HG02870 (cell line): Measurements from ENCODE around the gene WIPF3.
"Not testable (repeated sequence)": the region's sequence is repeated elsewhere in the genome, so short reads cannot be mapped to it uniquely, and the experiment has no call there.

Experiments
- ATAC-seq: cut with Tn5 transposase; IDR thresholded peaks from one replicate; pipeline ENCODE4 v1.9.1; 2021; ENCODE audit warnings: mild to moderate bottlenecking, moderate library complexity; ENCODE audit not compliant: unreplicated experiment

The WIPF3 gene

GRCh38 chr7:29877196-29877595 is 70.9 kb downstream of the WIPF3 start:
- ATAC-seq = no peak

- ATAC-seq = no peak
Observed at GRCh38 chr7:29878081-29878688, 71.9 kb downstream of the WIPF3 start.

- no peak for ATAC-seq
Observed at GRCh38 chr7:29879609-29880008, 73.3 kb downstream of the WIPF3 start.

- ATAC-seq = no peak
Observed at GRCh38 chr7:29881724-29882123, 75.4 kb downstream of the WIPF3 start.

- no peak for ATAC-seq
Observed at GRCh38 chr7:29882481-29882880, 76.2 kb downstream of the WIPF3 start.

GRCh38 chr7:29883462-29884398 is 77.4 kb downstream of the WIPF3 start:
- no peak for ATAC-seq

GRCh38 chr7:29884399-29885272 is 78.3 kb downstream of the WIPF3 start:
- no peak for ATAC-seq

- ATAC-seq = no peak
Observed at GRCh38 chr7:29885626-29886025, 79.3 kb downstream of the WIPF3 start.

GRCh38 chr7:29886827-29887226 is 80.5 kb downstream of the WIPF3 start:
- ATAC-seq = no peak

- ATAC-seq = no peak
Observed at GRCh38 chr7:29888006-29888405, 81.7 kb downstream of the WIPF3 start.

GRCh38 chr7:29889288-29889687 is 83.0 kb downstream of the WIPF3 start:
- ATAC-seq = no peak

- no peak for ATAC-seq
Observed at GRCh38 chr7:29890251-29890650, 83.9 kb downstream of the WIPF3 start.

- not testable (repeated sequence) for ATAC-seq
Observed at GRCh38 chr7:29890786-29891185, 84.5 kb downstream of the WIPF3 start.

- no peak for ATAC-seq
Observed at GRCh38 chr7:29891766-29892165, 85.5 kb downstream of the WIPF3 start.

- ATAC-seq = no peak
Observed at GRCh38 chr7:29892231-29892630, 85.9 kb downstream of the WIPF3 start.

GRCh38 chr7:29893351-29893965 is 87.2 kb downstream of the WIPF3 start:
- ATAC-seq = no peak

GRCh38 chr7:29894256-29894655 is 87.9 kb downstream of the WIPF3 start:
- ATAC-seq = no peak

- ATAC-seq = no peak
Observed at GRCh38 chr7:29895559-29895958, 89.3 kb downstream of the WIPF3 start.

GRCh38 chr7:29896685-29897411 is 90.5 kb downstream of the WIPF3 start:
- no peak for ATAC-seq

GRCh38 chr7:29898301-29898700 is 92.0 kb downstream of the WIPF3 start:
- ATAC-seq = no peak
